ENCODE results near the gene GOLGB1. TPM values are rescaled to one million over a fixed set of nuclear protein-coding genes. Genes with fewer than 3 reads are reported as not detected.
A peak's percentile ranks its signal among the peaks of the same experiment; 100 is the strongest.

GOLGB1 gene
- total RNA-seq, 3 donors from 2014 or later: 65.1 to 86.9 (median 71.6) TPM

DNA sequence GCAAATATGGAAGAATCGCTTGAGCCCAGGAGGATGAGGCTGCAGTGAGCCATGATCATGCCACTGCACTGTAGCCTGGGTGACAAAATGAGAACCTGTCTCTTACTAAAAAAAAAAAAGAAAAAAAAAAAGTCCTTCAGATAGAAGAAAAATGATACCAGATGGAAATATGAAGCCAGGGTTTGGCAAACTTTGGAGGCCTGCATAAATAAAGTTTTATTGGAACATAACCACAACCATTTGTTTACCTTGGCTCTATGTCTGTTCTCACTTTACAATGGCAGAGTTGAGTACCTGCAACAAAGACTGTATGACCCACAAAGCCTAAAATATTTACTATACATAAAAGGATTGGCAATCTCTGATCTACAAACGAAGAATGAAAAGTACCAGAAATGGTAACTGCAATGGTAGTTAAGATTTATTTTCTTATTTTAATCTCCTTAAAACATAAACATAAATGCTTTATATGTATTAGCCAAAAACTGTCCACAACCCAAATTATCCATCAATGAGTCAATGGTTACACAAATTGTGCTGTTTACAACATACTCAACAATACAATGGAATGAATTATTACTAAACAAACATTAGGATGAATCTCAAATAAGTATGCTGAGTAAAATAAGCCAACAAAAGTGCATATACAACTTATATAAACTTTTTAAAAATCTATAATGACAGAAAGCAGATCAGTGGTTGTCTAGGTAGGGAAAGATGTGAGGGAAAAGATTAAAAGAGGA is 41.8 kb downstream of the GOLGB1 start:
- no peaks in the 10 kb centered on the region for H3K9me3 ChIP-seq
- H3K4me3 ChIP-seq: no peak overlapping the region
- H3K4me1 ChIP-seq (ENCODE audit: low read depth): no peaks in the 10 kb centered on the region
- TF ChIP-seq, protein P1, sequence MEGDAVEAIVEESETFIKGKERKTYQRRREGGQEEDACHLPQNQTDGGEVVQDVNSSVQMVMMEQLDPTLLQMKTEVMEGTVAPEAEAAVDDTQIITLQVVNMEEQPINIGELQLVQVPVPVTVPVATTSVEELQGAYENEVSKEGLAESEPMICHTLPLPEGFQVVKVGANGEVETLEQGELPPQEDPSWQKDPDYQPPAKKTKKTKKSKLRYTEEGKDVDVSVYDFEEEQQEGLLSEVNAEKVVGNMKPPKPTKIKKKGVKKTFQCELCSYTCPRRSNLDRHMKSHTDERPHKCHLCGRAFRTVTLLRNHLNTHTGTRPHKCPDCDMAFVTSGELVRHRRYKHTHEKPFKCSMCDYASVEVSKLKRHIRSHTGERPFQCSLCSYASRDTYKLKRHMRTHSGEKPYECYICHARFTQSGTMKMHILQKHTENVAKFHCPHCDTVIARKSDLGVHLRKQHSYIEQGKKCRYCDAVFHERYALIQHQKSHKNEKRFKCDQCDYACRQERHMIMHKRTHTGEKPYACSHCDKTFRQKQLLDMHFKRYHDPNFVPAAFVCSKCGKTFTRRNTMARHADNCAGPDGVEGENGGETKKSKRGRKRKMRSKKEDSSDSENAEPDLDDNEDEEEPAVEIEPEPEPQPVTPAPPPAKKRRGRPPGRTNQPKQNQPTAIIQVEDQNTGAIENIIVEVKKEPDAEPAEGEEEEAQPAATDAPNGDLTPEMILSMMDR (IDR thresholded peaks at IDR 0.05): no peak
- DNase-seq (no peak), ATAC-seq (peak; percentile 56)
- intact Hi-C loops (cut with DNase I, micrococcal nuclease): no loop called here
- no peaks in the 10 kb centered on the region for H3K36me3 ChIP-seq (ENCODE audit: low read depth)

DNA sequence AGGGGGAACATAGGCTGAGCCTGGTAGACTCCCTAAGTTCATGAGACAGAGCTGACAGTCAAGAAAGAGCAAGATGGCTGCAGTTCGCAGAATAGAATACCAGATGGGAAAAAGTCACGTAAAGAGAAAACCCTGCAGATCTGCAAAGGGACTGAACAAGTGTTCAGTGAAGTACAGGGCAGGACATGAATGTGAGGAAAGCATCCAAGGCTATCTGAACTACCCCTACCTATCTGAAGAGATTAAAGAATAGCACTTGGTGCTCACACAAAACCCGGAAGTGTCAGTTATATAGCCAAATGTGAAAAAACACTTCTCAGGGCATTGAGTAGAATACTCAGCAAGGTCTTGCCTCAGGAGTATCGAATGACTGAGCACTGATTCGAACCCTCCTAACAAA is 44.0 kb downstream of the GOLGB1 start:
- no peaks in the 10 kb centered on the region for H3K9me3 ChIP-seq
- H3K36me3 ChIP-seq (ENCODE audit: low read depth): no peaks in the 10 kb centered on the region
- DNase-seq (no peak), ATAC-seq (no peak)
- H3K4me1 ChIP-seq (ENCODE audit: low read depth): no peaks in the 10 kb centered on the region
- TF ChIP-seq, protein P1 (IDR thresholded peaks at IDR 0.05): no peak
- H3K4me3 ChIP-seq: no peak overlapping the region
- intact Hi-C loops (cut with DNase I, micrococcal nuclease): no loop called here

DNA sequence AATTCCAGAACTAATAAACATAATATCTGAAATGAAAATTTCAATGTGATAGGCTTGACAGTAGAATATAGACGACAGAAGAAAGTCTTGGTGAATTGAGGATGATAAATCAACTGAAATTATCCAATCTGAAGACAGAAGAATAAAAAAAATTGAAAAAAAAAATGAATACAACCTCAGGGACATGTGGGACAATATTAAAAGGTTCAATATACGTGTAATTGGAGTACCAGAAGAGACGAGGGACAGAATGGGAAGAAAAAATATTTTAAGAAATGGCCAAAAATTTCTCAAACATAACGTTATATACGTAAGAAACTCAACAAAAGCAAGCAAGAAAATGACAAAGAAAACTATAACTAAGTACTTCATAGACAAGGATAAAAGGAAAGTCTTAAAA is 45.6 kb downstream of the GOLGB1 start:
- intact Hi-C loops (cut with DNase I, micrococcal nuclease): no loop called here
- ATAC-seq (no peak), DNase-seq (no peak)
- no peaks in the 10 kb centered on the region for H3K9me3 ChIP-seq
- TF ChIP-seq, protein P1 (IDR thresholded peaks at IDR 0.05): no peak
- no peaks in the 10 kb centered on the region for H3K36me3 ChIP-seq (ENCODE audit: low read depth)
- no peak overlapping the region for H3K4me3 ChIP-seq
- H3K4me1 ChIP-seq (ENCODE audit: low read depth): no peaks in the 10 kb centered on the region

DNA sequence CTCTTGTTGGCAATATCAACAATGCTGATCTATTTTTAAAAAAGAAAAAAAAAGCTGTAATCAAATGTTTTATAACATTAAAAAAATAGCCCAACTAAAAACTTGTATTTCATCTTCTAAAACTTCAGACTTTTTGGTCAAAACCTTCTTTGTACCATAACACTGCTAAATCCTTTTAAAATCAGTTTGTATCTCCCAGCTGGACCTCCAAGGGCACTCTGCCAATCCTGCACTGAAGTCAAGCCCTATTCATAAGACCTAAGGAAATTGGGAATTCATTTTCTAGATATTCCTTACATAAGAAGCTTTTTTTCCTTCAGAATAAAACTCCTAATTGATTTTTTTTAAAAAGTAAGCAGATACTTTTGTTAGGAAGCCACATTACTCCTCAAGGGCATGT is 50.6 kb downstream of the GOLGB1 start:
- Histone ChIP-seq H3K36me3 (ENCODE audit: low read depth) (peaks cover 7% of the 10 kb centered on the region), H3K4me3 (no peak overlapping the region), H3K4me1 (ENCODE audit: low read depth) (no peaks in the 10 kb centered on the region), H3K9me3 (no peaks in the 10 kb centered on the region)
- no peak for DNase-seq
- TF ChIP-seq, protein P1 (IDR thresholded peaks at IDR 0.05): no peak
- intact Hi-C loops (cut with DNase I, micrococcal nuclease): no loop called here
- ATAC-seq: no peak

DNA sequence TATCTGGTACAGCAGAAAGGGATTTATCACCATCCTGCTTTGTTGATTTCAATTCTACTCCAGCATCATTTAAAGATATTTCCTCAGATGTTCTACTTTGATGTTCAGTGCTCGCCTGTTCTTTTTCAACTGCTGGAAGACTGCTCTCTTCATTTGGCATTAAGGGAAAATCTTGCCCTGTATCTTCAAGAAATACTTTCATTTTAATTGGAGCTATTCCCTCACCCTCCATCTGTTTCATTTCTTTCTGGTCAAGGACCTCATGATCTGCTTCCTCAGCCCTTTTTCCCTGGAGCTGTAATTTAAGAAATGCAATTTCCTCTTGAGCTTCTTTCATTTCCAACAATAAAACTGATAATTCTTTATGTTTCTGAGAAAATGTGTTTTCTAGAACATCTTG is 51.1 kb downstream of the GOLGB1 start:
- TF ChIP-seq, protein P1 (IDR thresholded peaks at IDR 0.05): no peak
- intact Hi-C loops (cut with DNase I, micrococcal nuclease): no loop called here
- no peak overlapping the region for H3K4me3 ChIP-seq
- H3K4me1 ChIP-seq (ENCODE audit: low read depth): no peaks in the 10 kb centered on the region
- no peak for ATAC-seq
- peaks cover 7% of the 10 kb centered on the region for H3K36me3 ChIP-seq (ENCODE audit: low read depth)
- no peaks in the 10 kb centered on the region for H3K9me3 ChIP-seq
- DNase-seq: no peak
